GM15510 (cell line): ENCODE measurements around the gene TBC1D19.

ENCODE experiments used
- POLR2A ChIP-seq: IDR thresholded peaks from 3 replicates; pipeline ENCODE4 v1.6.1; 2011; ENCODE audit warnings: borderline replicate concordance; ENCODE audit not compliant: insufficient read length; ENCODE audit errors: extremely low read depth

Gene TBC1D19

GRCh38 chr4:26737385-26737784, 153.5 kb downstream of the TBC1D19 start:
- TF ChIP-seq POLR2A: no peak

DNA sequence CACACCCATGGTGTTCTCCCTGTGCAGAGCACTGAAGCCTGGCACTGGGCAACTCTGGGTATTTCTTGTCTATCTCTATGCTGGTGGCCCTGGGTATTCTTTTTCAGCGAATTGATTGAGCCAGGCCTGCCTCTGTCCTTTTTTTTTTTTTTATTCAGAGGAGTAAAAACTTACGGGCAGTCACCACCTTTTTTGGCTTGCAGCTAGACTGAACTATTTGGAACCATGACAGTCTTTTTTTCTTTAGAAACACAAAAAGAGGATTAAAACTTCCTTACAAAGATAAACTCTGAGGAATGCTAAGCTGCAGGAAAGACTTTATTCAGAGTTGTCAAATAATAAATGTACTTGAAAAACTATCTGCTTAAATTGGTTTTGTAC, 157.6 kb downstream of the TBC1D19 start:
- TF ChIP-seq POLR2A: no peak

DNA sequence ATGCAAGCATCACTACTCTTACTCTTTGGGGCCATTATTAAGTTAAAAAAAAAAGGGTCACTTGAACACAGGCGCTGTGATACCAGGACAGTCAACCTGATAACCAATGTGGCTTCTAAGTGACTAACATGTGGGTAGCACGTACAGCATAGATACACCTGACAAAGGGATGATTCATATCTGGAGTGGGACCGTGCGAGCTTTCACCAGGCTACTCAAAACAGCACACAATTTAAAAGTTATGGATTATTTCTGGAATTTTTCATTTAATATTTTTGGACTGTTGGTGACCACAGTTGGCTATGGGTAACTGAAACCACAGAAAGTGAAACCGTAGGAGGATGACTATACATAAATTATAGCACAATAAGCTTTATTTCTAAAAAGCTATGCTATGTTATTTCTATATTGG, 162.9 kb downstream of the TBC1D19 start:
- no peak for TF ChIP-seq POLR2A

DNA sequence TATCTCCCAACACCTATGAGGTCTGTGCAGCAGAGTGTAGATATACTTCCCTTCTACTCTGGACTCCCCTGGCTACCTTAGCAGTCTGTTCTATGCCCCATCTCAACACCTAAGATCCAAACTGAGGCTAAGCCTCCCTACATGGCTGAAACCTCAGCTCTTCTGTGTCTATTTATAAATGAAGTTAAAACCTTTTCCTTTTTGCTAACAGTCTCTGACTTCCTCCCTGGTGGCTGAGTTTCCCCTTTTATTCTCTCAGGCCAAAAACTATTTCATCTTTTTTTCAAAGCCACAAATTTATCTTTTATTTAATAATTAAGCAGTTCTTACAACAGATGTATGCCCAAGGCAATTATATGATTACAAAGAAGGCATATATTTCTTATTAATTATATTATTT, 164.9 kb downstream of the TBC1D19 start:
- no peak for TF ChIP-seq POLR2A

DNA sequence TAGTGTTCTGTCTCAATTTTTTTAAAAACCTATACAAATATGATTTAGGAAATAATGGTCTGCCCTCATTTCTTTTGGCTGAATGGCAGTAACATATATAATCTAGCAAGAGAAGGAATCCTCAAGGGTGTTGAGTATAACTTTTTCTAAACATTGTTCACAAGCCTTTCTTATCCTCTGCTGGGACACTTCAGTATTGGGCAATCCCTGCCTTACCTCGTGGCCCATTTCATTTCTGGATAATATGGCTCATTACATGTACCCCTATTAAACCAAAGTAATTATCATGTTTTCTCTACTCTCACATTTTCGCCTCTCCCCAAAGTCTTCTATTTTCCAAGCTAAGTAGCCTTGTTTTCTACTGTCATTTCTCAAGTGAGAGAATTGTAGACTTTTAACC, 166.0 kb downstream of the TBC1D19 start:
- TF ChIP-seq POLR2A: no peak

DNA sequence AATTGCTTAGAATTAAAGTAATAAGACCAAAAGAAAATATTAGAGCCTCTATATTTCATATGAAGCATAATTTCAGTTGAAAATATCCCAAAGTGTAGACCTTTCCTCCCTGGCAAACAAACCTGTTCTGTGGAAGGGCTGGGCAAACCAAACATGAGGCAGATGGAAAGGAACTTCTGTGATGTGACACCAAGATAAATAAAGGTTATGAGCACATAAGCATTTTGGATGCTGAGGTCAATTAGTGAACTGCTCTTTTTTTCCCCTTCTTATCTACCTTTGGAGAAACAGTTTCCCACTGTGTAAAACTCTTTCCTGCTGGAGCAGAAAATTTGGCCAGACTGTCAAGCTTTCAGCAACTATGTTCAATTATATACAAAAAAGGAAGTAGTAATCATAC, 167.1 kb downstream of the TBC1D19 start:
- TF ChIP-seq POLR2A: no peak

- no peak for TF ChIP-seq POLR2A
Observed at GRCh38 chr4:26751838-26752237, 168.0 kb downstream of the TBC1D19 start.

DNA sequence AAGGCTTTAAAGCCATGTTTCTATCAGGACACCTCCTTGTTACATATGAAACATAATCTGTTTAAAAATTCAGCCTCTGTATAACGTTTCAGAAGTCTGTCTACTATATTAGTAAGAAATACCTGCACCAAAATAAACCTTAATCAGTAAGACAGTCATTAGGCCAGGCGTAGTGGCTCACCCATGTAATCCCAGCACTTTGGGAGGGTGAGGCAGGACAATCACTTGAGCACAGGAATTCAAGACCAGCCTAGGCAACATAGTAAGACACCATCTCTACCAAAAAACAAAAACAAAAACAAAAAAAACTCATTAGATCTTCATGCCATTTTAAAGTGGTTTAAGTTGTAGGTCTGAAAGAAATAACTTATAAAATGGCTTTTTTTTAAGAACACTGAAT, 169.3 kb downstream of the TBC1D19 start:
- TF ChIP-seq POLR2A: no peak

DNA sequence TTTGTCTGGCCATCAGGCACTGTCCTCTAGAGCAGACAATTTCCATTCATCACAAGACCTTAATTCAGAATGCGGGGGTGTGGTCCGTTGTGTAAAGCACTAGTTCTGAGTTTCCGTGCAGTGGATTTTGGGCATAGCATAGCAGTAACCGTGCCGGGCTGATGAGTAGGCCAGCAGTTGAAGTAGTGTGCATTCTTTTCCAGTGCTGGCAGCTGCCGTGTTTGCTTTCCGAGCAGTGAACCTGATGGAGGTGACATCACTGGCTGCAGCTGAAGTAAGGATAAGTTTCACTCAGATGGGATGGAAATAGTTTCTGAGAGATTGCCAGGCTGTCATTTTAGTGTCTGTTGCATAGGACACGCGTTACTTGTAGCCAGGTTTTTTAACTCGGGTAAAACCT, 169.7 kb downstream of the TBC1D19 start:
- no peak for TF ChIP-seq POLR2A

DNA sequence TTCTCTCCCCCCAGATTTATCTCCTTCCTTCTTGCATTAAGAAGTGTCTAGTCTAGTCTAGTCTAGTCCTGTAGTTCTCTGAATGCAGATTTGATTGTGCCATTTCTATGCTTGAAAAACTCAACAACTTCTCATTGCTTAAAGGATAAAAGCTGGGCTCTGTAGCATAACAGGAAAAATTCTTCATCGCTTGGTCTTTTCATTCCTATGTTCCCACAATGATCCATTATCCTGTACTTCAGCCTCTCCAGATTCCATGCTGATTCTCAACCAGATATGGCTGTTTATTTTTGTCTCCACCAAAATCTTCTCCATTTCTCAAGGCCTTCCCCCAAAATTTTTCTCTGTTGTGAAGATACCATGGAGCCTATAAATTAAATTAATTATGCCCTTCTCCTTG, 173.9 kb downstream of the TBC1D19 start:
- TF ChIP-seq POLR2A: no peak

- TF ChIP-seq POLR2A: no peak
Observed at GRCh38 chr4:26758899-26759298, 175.0 kb downstream of the TBC1D19 start.

DNA sequence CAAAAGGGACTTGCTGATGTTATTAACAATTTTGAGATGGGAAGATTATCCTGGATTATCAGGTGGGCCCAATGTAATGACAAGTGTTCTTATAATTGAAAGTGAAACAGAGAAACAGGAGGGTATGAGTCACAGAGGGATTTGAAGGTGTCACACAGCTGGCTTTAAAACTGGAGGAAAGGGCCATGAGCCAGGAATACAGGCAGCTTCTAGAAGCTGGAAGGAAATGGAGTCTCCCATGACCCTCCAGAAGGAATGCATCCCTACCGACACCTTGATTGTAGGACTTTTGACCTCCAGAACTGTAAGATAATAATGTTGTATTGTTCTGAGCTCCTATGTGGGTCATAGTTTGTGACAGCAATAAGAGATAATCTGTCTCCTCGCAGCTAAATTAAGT, 178.8 kb downstream of the TBC1D19 start:
- no peak for TF ChIP-seq POLR2A

- no peak for TF ChIP-seq POLR2A
Observed at GRCh38 chr4:26763063-26763462, 179.2 kb downstream of the TBC1D19 start.

GRCh38 chr4:26763648-26764047, 179.8 kb downstream of the TBC1D19 start:
- no peak for TF ChIP-seq POLR2A

- no peak for TF ChIP-seq POLR2A
Observed at GRCh38 chr4:26764231-26764630, 180.3 kb downstream of the TBC1D19 start.

- TF ChIP-seq POLR2A: no peak
Observed at GRCh38 chr4:26765515-26765914, 181.6 kb downstream of the TBC1D19 start.

GRCh38 chr4:26766141-26766540, 182.3 kb downstream of the TBC1D19 start:
- no peak for TF ChIP-seq POLR2A
